Left colon (tissue), 2 donors: ENCODE data around the gene POLR2C. TPM values are rescaled to one million over a fixed set of nuclear protein-coding genes. Genes with fewer than 3 reads are reported as not detected.

Experiments
- ATAC-seq: fragments of 200-7000 bp; cut with Tn5 transposase; one replicate; pipeline ENCODE4 v1.9.1; 2020; ENCODE audit warnings: mild to moderate bottlenecking, moderate library complexity
- DNase-seq, 2 donors: peaks; one replicate each; pipeline ENCODE4 v3.0.0-alpha.2; 2020
- intact Hi-C, 2 donors: fragments of 100-400 bp; cut with DNase I in 1 of 2; cut with micrococcal nuclease in 1 of 2; formaldehyde crosslinking; loops; one replicate each; pipeline versions ENCODE4 v1.11.2 to v1.14.0; 2022; cut with DNase I, micrococcal nuclease
- total RNA-seq, 2 donors: library from RNA; stranded (reverse); fragmentation: NEBNext Ultra II Directional; extraction: Animal tissue kit (Norgen Biotek cat#: 25700); gene quantifications; one replicate each; pipeline ENCODE4 v1.2.1, GENCODE V29; 2021
- donor health status: DM: no; HTN: no; CAD: no.
- donor health status: DM: yes; HTN: yes; CAD: no.

Gene POLR2C
- total RNA-seq, 2 donors from 2014 or later: 48.9 to 50.0 TPM

- peak; percentile 83 for ATAC-seq
- peak; percentile 46 to 73 for DNase-seq
- intact Hi-C loops: no loop called here
Measured at GRCh38 chr16:57513371-57514102, 51.1 kb downstream of the POLR2C start.

GRCh38 chr16:57514371-57514770 lies 51.9 kb downstream of the POLR2C start:
- DNase-seq: no peak
- intact Hi-C loops: no loop called here
- no peak for ATAC-seq

- no peak for ATAC-seq
- intact Hi-C loops: loop anchor here in 1 of 2 donors (5.0 kb wide), 1 partner anchor 93 kb away; no protein-coding TSS in a partner anchor
- no peak for DNase-seq
Measured at GRCh38 chr16:57514791-57515600, 52.5 kb downstream of the POLR2C start.

GRCh38 chr16:57516176-57516725 lies 53.8 kb downstream of the POLR2C start:
- intact Hi-C loops: loop anchor here in 1 of 2 donors (5.0 kb wide), 1 partner anchor 94 kb away; no protein-coding TSS in a partner anchor
- ATAC-seq (no peak), DNase-seq (no peak)

- intact Hi-C loops: loop anchor here in 1 of 2 donors (5.0 kb wide), 1 partner anchor 94 kb away; no protein-coding TSS in a partner anchor
- ATAC-seq: no peak
Measured at GRCh38 chr16:57516773-57517172, 54.3 kb downstream of the POLR2C start.

GRCh38 chr16:57517397-57518367 lies 55.2 kb downstream of the POLR2C start:
- intact Hi-C loops: loop anchor here in 1 of 2 donors (5.0 kb wide), 1 partner anchor 95 kb away; no protein-coding TSS in a partner anchor
- no peak for ATAC-seq
- no peak for DNase-seq

More at GRCh38 chr16:57516773-57517172, 54.3 kb downstream of the POLR2C start:
- no peak for DNase-seq

- intact Hi-C loops: loop anchor here in 1 of 2 donors (5.0 kb wide), 1 partner anchor 96 kb away; no protein-coding TSS in a partner anchor
- DNase-seq (no peak), ATAC-seq (peak; percentile 2)
Measured at GRCh38 chr16:57518520-57518919, 56.0 kb downstream of the POLR2C start.

- intact Hi-C loops: loop anchor here in 1 of 2 donors (5.0 kb wide), 1 partner anchor 97 kb away; no protein-coding TSS in a partner anchor
- ATAC-seq: peak; percentile 65
Measured at GRCh38 chr16:57518922-57519321, 56.4 kb downstream of the POLR2C start.

GRCh38 chr16:57519796-57520360 lies 57.4 kb downstream of the POLR2C start:
- DNase-seq: peak in 1 of 2 donors; percentile 87
- peak; percentile 84 for ATAC-seq
- intact Hi-C loops: loop anchor here in 1 of 2 donors (5.0 kb wide), 1 partner anchor 98 kb away; no protein-coding TSS in a partner anchor

More at GRCh38 chr16:57518922-57519321, 56.4 kb downstream of the POLR2C start:
- DNase-seq: no peak

Other genes starting within 250 kb of the POLR2C start
- gene ARL2BP, start 217.4 kb upstream of the POLR2C start, total RNA-seq: 10 to 100 TPM; 32.3 to 35.3 TPM
- 10 to 100 TPM; 15.8 to 18.1 TPM for gene PLLP, start 178.0 kb upstream of the POLR2C start, total RNA-seq
- under 1 TPM in 1 of 2 donors, not detected in 1; 0.45 TPM for gene CCL22, start 103.9 kb upstream of the POLR2C start, total RNA-seq
- 1 to 10 TPM; 2.9 to 4.7 TPM for gene CX3CL1, start 90.2 kb upstream of the POLR2C start, total RNA-seq
- gene CCL17, start 57.9 kb upstream of the POLR2C start, total RNA-seq: not detected
- gene CIAPIN1, start 15.3 kb upstream of the POLR2C start, total RNA-seq: 10 to 100 TPM; 47.3 to 72.5 TPM
- gene COQ9, start 15.2 kb upstream of the POLR2C start, total RNA-seq: 100 to 1,000 TPM; 107 to 117 TPM
- 100 to 1,000 TPM; 145 to 152 TPM for gene DOK4, start 23.8 kb downstream of the POLR2C start, total RNA-seq
- 1 to 10 TPM; 1.9 to 2.8 TPM for gene CCDC102A, start 73.9 kb downstream of the POLR2C start, total RNA-seq
- 1 to 10 TPM; 2.0 to 2.7 TPM for gene ADGRG5, start 80.0 kb downstream of the POLR2C start, total RNA-seq
- gene ADGRG1, start 166.0 kb downstream of the POLR2C start, total RNA-seq: 100 to 1,000 TPM in 1 of 2 donors, 10 to 100 TPM in 1; 81.2 to 111 TPM
- 1 to 10 TPM in 1 of 2 donors, under 1 TPM in 1; 0.98 to 1.4 TPM for gene ADGRG3, start 205.6 kb downstream of the POLR2C start, total RNA-seq
- gene DRC7, start 232.1 kb downstream of the POLR2C start, total RNA-seq: not detected